Limb (tissue), 2 donors: ENCODE results near the gene TBCEL.
A peak's percentile ranks its signal among the peaks of the same experiment; 100 is the strongest.
"Not testable (repeated sequence)": the region's sequence is repeated elsewhere in the genome, so short reads cannot be mapped to it uniquely, and the experiment has no call there.

Experiments used
- DNase-seq, 2 donors: peaks; one replicate each; pipeline ENCODE4 v3.0.0-alpha.2; 2016; ENCODE audit errors: extremely low spot score in 2 of 2

TBCEL gene

GRCh38 chr11:121105063-121105480, 81.2 kb downstream of the TBCEL start:
- DNase-seq: peak in 1 of 2 donors; percentile 64

- peak in 1 of 2 donors; percentile 17 for DNase-seq
These were observed 81.7 kb downstream of the TBCEL start for GRCh38 chr11:121105481-121106195.

- no peak for DNase-seq
These were observed 82.9 kb downstream of the TBCEL start for GRCh38 chr11:121106812-121107211.

- DNase-seq: no peak
These were observed 84.5 kb downstream of the TBCEL start for GRCh38 chr11:121108413-121108812.

DNA sequence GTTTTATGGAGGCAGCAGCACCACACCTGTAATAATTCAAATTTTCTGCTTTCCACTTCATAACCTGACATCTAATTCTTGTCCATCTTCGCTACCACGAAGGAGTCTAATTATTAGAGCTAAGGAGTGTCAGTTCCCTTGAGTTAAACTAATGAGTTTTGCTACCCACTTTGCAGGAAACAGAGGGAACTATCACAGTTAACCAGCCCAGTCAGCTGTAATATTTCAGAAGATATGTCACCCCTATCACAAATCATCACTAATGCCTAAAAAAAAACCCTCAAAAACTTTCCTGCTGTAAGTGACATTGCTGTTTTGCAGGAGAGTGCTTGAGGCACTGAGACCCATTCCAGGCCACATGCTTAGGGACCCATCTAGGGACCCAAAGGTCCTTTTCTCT, 85.6 kb downstream of the TBCEL start:
- DNase-seq: no peak

- no peak for DNase-seq
These were observed 86.1 kb downstream of the TBCEL start for GRCh38 chr11:121109916-121110586.

GRCh38 chr11:121110871-121111724, 87.2 kb downstream of the TBCEL start:
- no peak for DNase-seq

DNA sequence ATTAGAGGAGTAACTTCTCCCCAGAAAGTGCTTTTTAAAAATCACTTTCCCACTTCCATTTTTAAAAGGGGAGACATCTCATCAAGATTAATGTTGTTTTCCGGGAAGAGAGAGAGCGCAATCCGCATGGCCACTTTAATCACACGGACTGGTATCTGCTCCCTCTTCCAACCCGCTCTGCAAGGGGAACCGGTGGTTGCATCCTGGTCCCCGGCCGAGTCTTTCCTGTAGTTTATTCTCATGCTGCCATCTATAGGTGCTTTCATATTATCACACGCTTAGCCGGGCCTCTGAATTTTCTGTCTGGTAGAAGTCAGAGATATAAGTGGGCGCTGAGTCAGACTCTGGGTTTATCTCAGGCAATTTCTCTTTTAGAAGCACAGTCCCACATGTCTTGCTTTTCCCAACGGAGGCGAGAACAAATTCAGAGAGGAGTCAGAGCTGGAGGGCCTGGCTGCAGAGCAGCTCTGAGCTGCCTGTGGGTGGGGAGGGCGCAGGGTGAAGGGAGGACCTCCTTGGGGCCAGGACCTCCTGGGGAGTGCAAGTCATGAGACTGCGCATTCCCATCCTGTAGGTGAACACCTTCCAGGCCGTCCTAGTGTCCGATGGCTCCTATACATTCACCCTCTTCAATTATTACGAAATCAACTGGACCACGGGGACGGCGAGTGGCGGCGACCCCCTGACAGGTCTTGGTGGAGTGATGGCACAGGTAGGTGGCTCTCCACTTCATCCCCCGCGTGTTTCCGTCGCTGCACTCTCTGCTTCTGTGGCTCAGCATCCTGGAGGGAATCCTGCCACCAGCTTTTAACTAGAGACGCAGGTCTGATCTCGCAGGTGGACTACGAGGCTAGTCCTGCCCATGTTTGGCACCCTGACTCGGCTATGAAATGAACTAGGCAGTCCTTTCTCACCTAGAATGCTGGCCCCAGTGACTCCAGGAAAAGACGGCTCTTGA, 88.9 kb downstream of the TBCEL start:
- DNase-seq: peak; percentile 66 to 75

- DNase-seq: no peak
These were observed 89.7 kb downstream of the TBCEL start for GRCh38 chr11:121113611-121114010.

GRCh38 chr11:121115024-121115423, 91.1 kb downstream of the TBCEL start:
- DNase-seq: not testable (repeated sequence)

DNA sequence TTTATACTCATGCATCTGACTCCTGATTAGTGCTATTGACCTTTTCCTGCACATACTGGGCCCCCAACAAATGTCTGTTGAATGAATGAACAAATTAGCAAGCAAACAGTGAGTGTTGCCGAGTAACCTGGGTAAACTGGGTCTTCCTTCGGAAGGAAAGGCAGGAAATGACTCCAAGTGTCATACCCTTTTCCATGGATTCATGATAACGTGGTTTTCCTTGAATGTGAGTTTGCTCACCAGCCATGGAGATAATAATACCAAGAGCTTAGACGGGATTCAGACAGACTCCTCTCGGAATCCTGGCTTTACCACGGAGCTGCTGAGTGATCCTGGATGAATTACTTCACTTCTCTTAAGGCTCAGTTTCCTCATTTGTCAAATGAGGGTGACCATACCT, 93.9 kb downstream of the TBCEL start:
- no peak for DNase-seq

- no peak for DNase-seq
These were observed 95.5 kb downstream of the TBCEL start for GRCh38 chr11:121119440-121119839.

GRCh38 chr11:121122328-121122727, 98.4 kb downstream of the TBCEL start:
- DNase-seq: no peak

- DNase-seq: no peak
These were observed 99.7 kb downstream of the TBCEL start for GRCh38 chr11:121123496-121124069.

- DNase-seq: no peak
These were observed 103.9 kb downstream of the TBCEL start for GRCh38 chr11:121127809-121128208.

- no peak for DNase-seq
These were observed 105.7 kb downstream of the TBCEL start for GRCh38 chr11:121129362-121130340.

GRCh38 chr11:121131656-121132055, 107.8 kb downstream of the TBCEL start:
- DNase-seq: no peak

DNA sequence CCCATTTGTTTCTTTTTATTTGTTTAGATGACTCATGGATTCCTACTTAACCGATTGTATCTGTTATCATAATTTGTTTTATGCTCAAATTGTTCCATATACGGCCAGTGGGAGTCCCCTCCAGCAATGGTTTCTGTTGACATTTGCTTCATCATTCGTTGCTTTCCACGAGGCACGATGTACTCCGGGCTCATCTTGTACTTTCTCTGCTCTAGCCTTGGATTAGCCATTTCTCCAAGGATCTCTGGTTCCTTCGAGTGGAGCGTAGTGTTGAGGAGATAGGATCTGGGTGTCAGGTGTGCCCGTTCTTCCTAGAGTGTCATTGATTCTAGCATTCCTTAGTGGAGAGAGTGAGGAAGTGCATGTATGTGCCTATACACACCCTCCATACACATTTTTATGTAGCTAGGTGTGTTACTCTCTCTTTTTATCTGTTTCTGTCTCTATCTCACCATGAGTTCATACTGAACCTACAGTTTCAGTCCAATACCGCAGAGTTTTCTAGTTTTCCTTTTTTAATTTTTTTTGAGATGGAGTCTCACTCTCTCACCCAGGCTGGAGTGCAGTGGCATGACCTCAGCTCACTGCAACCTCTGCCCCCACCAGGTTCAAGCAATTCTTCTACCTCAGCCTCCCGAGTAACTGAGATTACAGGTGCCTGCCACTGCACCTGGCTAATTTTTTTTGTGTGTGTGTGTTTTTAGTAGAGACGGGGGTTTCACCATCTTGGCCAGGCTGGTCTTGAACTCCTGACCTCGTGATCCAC, 108.5 kb downstream of the TBCEL start:
- no peak for DNase-seq
